ENCODE data around the gene PRDM2. TPM values are rescaled to one million over a fixed set of nuclear protein-coding genes. Genes with fewer than 3 reads are reported as not detected.

PRDM2 gene
- total and polyA plus RNA-seq, 2 experiments from 2014 or later: 9.7 to 15.1 TPM

DNA sequence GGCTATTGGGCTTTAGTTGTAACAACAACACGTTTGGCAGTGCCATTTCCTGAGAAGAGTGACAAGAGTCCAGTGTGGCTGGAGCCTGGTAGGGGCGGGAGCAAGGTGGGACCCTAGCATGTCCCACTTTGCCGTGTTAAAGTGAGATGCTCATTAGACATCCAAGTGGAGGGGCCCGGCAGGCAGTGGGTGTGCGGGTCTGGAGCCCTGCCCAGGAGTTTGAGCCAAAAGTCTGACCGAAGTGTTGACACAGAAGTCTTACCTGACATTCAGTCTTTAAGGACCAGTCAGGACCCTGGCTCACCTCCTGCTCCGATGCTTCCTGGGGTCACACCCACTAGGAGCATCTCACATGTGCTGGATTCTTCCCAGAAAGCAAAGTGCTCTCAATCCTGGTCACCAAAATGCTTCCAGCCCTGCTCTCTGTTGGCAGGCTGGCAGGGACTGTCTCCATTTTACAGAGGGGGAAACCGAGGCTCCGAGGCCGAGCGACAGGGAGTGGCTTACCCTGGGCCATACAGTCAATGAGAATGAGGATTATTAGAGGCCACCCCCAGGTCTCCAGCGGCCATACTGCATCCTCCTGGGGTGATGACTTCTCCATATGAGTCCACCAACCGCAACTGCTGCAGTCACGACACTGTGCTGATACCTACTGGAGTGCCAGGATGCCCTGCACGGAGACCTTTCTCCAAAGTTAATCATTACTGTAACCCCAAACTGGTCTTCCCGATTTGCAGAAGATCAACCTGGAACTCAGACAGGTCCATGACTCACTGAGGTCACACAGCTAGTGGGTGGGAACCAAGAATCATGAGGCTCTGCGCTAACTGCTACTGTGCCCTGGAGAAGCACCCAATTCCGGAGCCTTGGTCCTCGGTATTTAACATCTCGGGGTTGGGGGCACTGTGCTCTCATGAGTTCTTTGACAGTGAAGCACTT is 112.7 kb downstream of the PRDM2 start:
- Histone ChIP-seq H3K79me2 (ENCODE audit: insufficient read depth) (no peaks in the 10 kb centered on the region), H3K36me3 (ENCODE audit: low read depth) (no peaks in the 10 kb centered on the region), H3K27ac (no peak overlapping the region), H3K4me2 (ENCODE audit: unreplicated experiment) (no peak overlapping the region), H3K4me3 (no peak overlapping the region), H2AFZ (no peak overlapping the region), H3K9ac (no peak overlapping the region), H3K9me2 (ENCODE audit: insufficient read depth) (no peaks in the 10 kb centered on the region), H3F3A (ENCODE audit: insufficient read depth) (no peaks in the 10 kb centered on the region), H3K4me1 (ENCODE audit: insufficient read depth) (no peaks in the 10 kb centered on the region), H3K9me3 (ENCODE audit: low read depth) (no peaks in the 10 kb centered on the region), H3K27me3 (replicated peaks; ENCODE audit: insufficient read depth) (no peaks in the 10 kb centered on the region), H4K20me1 (ENCODE audit: insufficient read depth) (no peaks in the 10 kb centered on the region)
- 85 to 86% methylated on average over 20 of the region's 20 CpGs for WGBS, 2 experiments (ENCODE audit: low coverage in 1 of 2, low lambda C conversion rate in 2 of 2, missing lambda C conversion rate in 2 of 2)
- no peak for TF ChIP-seq EZH2 (IDR thresholded peaks at IDR 0.05; ENCODE audit: insufficient read depth, poor library complexity, severe bottlenecking)
- TF ChIP-seq EZH2phosphoT487 (IDR thresholded peaks at IDR 0.05; ENCODE audit: insufficient read depth, low read depth): no peak
- peak; percentile 22 for DNase-seq
- in situ Hi-C loops (cut with MboI): no loop called here

DNA sequence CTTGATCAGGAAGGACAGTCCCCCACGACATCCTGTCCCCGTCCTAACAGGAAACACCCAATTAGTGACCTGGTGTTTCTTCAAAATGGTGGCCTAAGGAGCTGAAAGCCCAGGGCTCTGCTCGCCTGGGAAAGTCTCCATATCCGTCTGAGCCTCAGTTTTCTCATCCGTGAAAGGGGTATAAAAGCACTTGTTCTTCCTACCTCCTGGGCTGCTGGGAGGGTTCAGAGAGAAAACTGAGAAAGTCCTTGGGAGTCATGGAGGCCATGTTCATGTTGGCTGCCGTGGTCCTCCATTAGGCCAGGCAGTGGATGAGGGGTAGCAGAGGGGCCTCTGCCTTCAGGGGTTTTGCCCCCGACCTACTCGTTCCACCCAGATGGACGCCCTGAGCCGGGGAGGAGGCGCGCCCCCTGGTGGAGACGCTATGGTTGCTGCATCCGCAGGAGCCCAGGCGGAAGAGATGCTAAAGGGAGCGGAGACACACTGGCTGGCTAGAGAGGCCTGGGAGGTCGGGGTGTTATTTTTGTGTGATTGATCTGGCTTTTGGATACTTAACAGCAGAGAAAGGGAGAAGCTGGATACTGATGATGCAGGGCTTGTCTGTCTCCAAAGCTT is 113.5 kb downstream of the PRDM2 start:
- Histone ChIP-seq H4K20me1 (ENCODE audit: insufficient read depth) (no peaks in the 10 kb centered on the region), H3K27me3 (replicated peaks; ENCODE audit: insufficient read depth) (no peaks in the 10 kb centered on the region)
- in situ Hi-C loops (cut with MboI): no loop called here

DNA sequence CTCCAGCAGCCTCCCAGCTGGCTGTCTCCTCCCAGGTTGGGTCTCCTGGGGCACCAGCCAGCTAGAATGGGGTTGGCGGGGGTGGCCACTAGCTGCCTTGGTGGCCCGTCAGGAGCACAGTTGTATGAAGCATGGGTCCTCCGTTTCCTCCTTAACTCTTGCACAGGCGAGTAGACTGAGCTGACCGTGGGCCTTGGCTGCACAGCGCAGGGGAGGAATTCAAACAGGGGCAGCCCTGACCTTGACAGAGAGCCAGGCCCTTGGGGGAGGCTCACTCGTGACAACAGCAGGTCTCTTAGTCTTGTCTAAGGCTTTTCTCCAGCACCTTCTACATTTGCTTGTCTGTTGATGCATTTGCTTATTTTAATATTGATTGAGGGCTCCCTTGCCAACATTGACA is 114.1 kb downstream of the PRDM2 start:
- DNase-seq: no peak
- Histone ChIP-seq H3K4me1 (ENCODE audit: insufficient read depth) (no peaks in the 10 kb centered on the region), H3F3A (ENCODE audit: insufficient read depth) (no peaks in the 10 kb centered on the region), H3K4me3 (no peak overlapping the region), H4K20me1 (ENCODE audit: insufficient read depth) (no peaks in the 10 kb centered on the region), H3K9me2 (ENCODE audit: insufficient read depth) (no peaks in the 10 kb centered on the region), H3K4me2 (ENCODE audit: unreplicated experiment) (no peak overlapping the region), H3K9me3 (ENCODE audit: low read depth) (no peaks in the 10 kb centered on the region), H3K79me2 (ENCODE audit: insufficient read depth) (no peaks in the 10 kb centered on the region), H3K27me3 (replicated peaks; ENCODE audit: insufficient read depth) (no peaks in the 10 kb centered on the region), H2AFZ (no peak overlapping the region), H3K36me3 (ENCODE audit: low read depth) (no peaks in the 10 kb centered on the region), H3K27ac (no peak overlapping the region), H3K9ac (no peak overlapping the region)
- TF ChIP-seq EZH2phosphoT487 (IDR thresholded peaks at IDR 0.05; ENCODE audit: insufficient read depth, low read depth): no peak
- TF ChIP-seq EZH2 (IDR thresholded peaks at IDR 0.05; ENCODE audit: insufficient read depth, poor library complexity, severe bottlenecking): no peak
- in situ Hi-C loops (cut with MboI): no loop called here
- 81 to 83% methylated on average over 6 to 7 of the region's 7 CpGs for WGBS, 2 experiments (ENCODE audit: low coverage in 1 of 2, low lambda C conversion rate in 2 of 2, missing lambda C conversion rate in 2 of 2)

More for the DNA sequence above, 113.5 kb downstream of the PRDM2 start:
- WGBS, 2 experiments (ENCODE audit: low coverage in 1 of 2, low lambda C conversion rate in 2 of 2, missing lambda C conversion rate in 2 of 2): 49 to 53% methylated on average over 17 of the region's 17 CpGs
- TF ChIP-seq EZH2phosphoT487 (IDR thresholded peaks at IDR 0.05; ENCODE audit: insufficient read depth, low read depth): no peak
- TF ChIP-seq EZH2 (IDR thresholded peaks at IDR 0.05; ENCODE audit: insufficient read depth, poor library complexity, severe bottlenecking): no peak
- H3K9ac ChIP-seq: no peak overlapping the region
- H3K27ac ChIP-seq: no peak overlapping the region
- no peak overlapping the region for H3K4me3 ChIP-seq
- H3K9me2 ChIP-seq (ENCODE audit: insufficient read depth): no peaks in the 10 kb centered on the region
- no peaks in the 10 kb centered on the region for H3K36me3 ChIP-seq (ENCODE audit: low read depth)
- no peaks in the 10 kb centered on the region for H3F3A ChIP-seq (ENCODE audit: insufficient read depth)
- no peaks in the 10 kb centered on the region for H3K79me2 ChIP-seq (ENCODE audit: insufficient read depth)
- H3K9me3 ChIP-seq (ENCODE audit: low read depth): no peaks in the 10 kb centered on the region
- H3K4me2 ChIP-seq (ENCODE audit: unreplicated experiment): no peak overlapping the region
- peak; percentile 46 for DNase-seq
- no peak overlapping the region for H2AFZ ChIP-seq
- no peaks in the 10 kb centered on the region for H3K4me1 ChIP-seq (ENCODE audit: insufficient read depth)

- no peak overlapping the region for H3K4me2 ChIP-seq (ENCODE audit: unreplicated experiment)
- no peaks in the 10 kb centered on the region for H4K20me1 ChIP-seq (ENCODE audit: insufficient read depth)
- H3F3A ChIP-seq (ENCODE audit: insufficient read depth): no peaks in the 10 kb centered on the region
- no peak for TF ChIP-seq EZH2 (IDR thresholded peaks at IDR 0.05; ENCODE audit: insufficient read depth, poor library complexity, severe bottlenecking)
- TF ChIP-seq EZH2phosphoT487 (IDR thresholded peaks at IDR 0.05; ENCODE audit: insufficient read depth, low read depth): no peak
- H2AFZ ChIP-seq: no peak overlapping the region
- H3K79me2 ChIP-seq (ENCODE audit: insufficient read depth): no peaks in the 10 kb centered on the region
- no peaks in the 10 kb centered on the region for H3K36me3 ChIP-seq (ENCODE audit: low read depth)
- H3K27me3 ChIP-seq (replicated peaks; ENCODE audit: insufficient read depth): no peaks in the 10 kb centered on the region
- WGBS, 2 experiments (ENCODE audit: low coverage in 1 of 2, low lambda C conversion rate in 2 of 2, missing lambda C conversion rate in 2 of 2): 91 to 94% methylated on average over 16 of the region's 16 CpGs
- no peak overlapping the region for H3K4me3 ChIP-seq
- no peak for DNase-seq
- no peaks in the 10 kb centered on the region for H3K9me3 ChIP-seq (ENCODE audit: low read depth)
- no peaks in the 10 kb centered on the region for H3K4me1 ChIP-seq (ENCODE audit: insufficient read depth)
- no peak overlapping the region for H3K9ac ChIP-seq
- no peak overlapping the region for H3K27ac ChIP-seq
- no peaks in the 10 kb centered on the region for H3K9me2 ChIP-seq (ENCODE audit: insufficient read depth)
- in situ Hi-C loops (cut with MboI): no loop called here
Observed at GRCh38 chr1:13816016-13816760, 116.2 kb downstream of the PRDM2 start.
